ENCODE results near the gene DDO. TPM values are rescaled to one million over a fixed set of nuclear protein-coding genes. Genes with fewer than 3 reads are reported as not detected.
A peak's percentile ranks its signal among the peaks of the same experiment; 100 is the strongest.

The DDO gene
- total RNA-seq, 1 donor from 2014 or later: not detected

- no peak for DNase-seq (ENCODE audit: low spot score)
- no peak overlapping the region for H3K4me3 Mint-ChIP-seq (ENCODE audit: unreplicated experiment)
- H3K4me1 Mint-ChIP-seq (ENCODE audit: unreplicated experiment): peaks cover 46% of the 10 kb centered on the region
- no peak for TF ChIP-seq CTCF (IDR thresholded peaks at IDR 0.05; ENCODE audit: unreplicated experiment)
- no peaks in the 10 kb centered on the region for H3K9me3 Mint-ChIP-seq (ENCODE audit: unreplicated experiment)
- no peak overlapping the region for H3K27ac Mint-ChIP-seq (ENCODE audit: unreplicated experiment)
- peaks cover 10% of the 10 kb centered on the region for H3K27me3 Mint-ChIP-seq (ENCODE audit: unreplicated experiment)
- H3K36me3 Mint-ChIP-seq (ENCODE audit: low read depth, unreplicated experiment): peaks cover 4% of the 10 kb centered on the region
Measured at GRCh38 chr6:110355727-110356126, 59.6 kb downstream of the DDO start.

GRCh38 chr6:110355022-110355421, 60.4 kb downstream of the DDO start:
- Mint-ChIP-seq H3K36me3 (ENCODE audit: low read depth, unreplicated experiment) (peaks cover 4% of the 10 kb centered on the region), H3K27ac (ENCODE audit: unreplicated experiment) (no peak overlapping the region), H3K9me3 (ENCODE audit: unreplicated experiment) (no peaks in the 10 kb centered on the region), H3K27me3 (ENCODE audit: unreplicated experiment) (peaks cover 10% of the 10 kb centered on the region), H3K4me1 (ENCODE audit: unreplicated experiment) (peaks cover 46% of the 10 kb centered on the region), H3K4me3 (ENCODE audit: unreplicated experiment) (no peak overlapping the region)
- TF ChIP-seq CTCF (IDR thresholded peaks at IDR 0.05; ENCODE audit: unreplicated experiment): no peak
- no peak for DNase-seq (ENCODE audit: low spot score)

- no peak for TF ChIP-seq CTCF (IDR thresholded peaks at IDR 0.05; ENCODE audit: unreplicated experiment)
- H3K27ac Mint-ChIP-seq (ENCODE audit: unreplicated experiment): peak overlapping the region; percentile 2
- peaks cover 4% of the 10 kb centered on the region for H3K36me3 Mint-ChIP-seq (ENCODE audit: low read depth, unreplicated experiment)
- H3K4me3 Mint-ChIP-seq (ENCODE audit: unreplicated experiment): no peak overlapping the region
- H3K9me3 Mint-ChIP-seq (ENCODE audit: unreplicated experiment): no peaks in the 10 kb centered on the region
- DNase-seq (ENCODE audit: low spot score): no peak
- H3K4me1 Mint-ChIP-seq (ENCODE audit: unreplicated experiment): peaks cover 41% of the 10 kb centered on the region
- H3K27me3 Mint-ChIP-seq (ENCODE audit: unreplicated experiment): peaks cover 10% of the 10 kb centered on the region
Measured at GRCh38 chr6:110354153-110354552, 61.2 kb downstream of the DDO start.

GRCh38 chr6:110353457-110354001, 61.8 kb downstream of the DDO start:
- no peak for TF ChIP-seq CTCF (IDR thresholded peaks at IDR 0.05; ENCODE audit: unreplicated experiment)
- Mint-ChIP-seq H3K4me1 (ENCODE audit: unreplicated experiment) (peaks cover 35% of the 10 kb centered on the region), H3K4me3 (ENCODE audit: unreplicated experiment) (no peak overlapping the region), H3K27ac (ENCODE audit: unreplicated experiment) (peak overlapping the region; percentile 93), H3K27me3 (ENCODE audit: unreplicated experiment) (peaks cover 10% of the 10 kb centered on the region), H3K36me3 (ENCODE audit: low read depth, unreplicated experiment) (peaks cover 4% of the 10 kb centered on the region), H3K9me3 (ENCODE audit: unreplicated experiment) (no peaks in the 10 kb centered on the region)
- DNase-seq (ENCODE audit: low spot score): no peak

- Mint-ChIP-seq H3K27ac (ENCODE audit: unreplicated experiment) (peak overlapping the region; percentile 93), H3K27me3 (ENCODE audit: unreplicated experiment) (peaks cover 8% of the 10 kb centered on the region), H3K36me3 (ENCODE audit: low read depth, unreplicated experiment) (peaks cover 4% of the 10 kb centered on the region), H3K4me1 (ENCODE audit: unreplicated experiment) (peaks cover 33% of the 10 kb centered on the region), H3K9me3 (ENCODE audit: unreplicated experiment) (no peaks in the 10 kb centered on the region), H3K4me3 (ENCODE audit: unreplicated experiment) (no peak overlapping the region)
- no peak for TF ChIP-seq CTCF (IDR thresholded peaks at IDR 0.05; ENCODE audit: unreplicated experiment)
- no peak for DNase-seq (ENCODE audit: low spot score)
Measured at GRCh38 chr6:110352563-110353262, 62.7 kb downstream of the DDO start.
